ENCODE data around the gene NBPF12. TPM values are rescaled to one million over a fixed set of nuclear protein-coding genes. Genes with fewer than 3 reads are reported as not detected.
A peak's percentile ranks its signal among the peaks of the same experiment; 100 is the strongest.
"Not testable (repeated sequence)": the region's sequence is repeated elsewhere in the genome, so short reads cannot be mapped to it uniquely, and the experiment has no call there.

NBPF12 gene, protein sequence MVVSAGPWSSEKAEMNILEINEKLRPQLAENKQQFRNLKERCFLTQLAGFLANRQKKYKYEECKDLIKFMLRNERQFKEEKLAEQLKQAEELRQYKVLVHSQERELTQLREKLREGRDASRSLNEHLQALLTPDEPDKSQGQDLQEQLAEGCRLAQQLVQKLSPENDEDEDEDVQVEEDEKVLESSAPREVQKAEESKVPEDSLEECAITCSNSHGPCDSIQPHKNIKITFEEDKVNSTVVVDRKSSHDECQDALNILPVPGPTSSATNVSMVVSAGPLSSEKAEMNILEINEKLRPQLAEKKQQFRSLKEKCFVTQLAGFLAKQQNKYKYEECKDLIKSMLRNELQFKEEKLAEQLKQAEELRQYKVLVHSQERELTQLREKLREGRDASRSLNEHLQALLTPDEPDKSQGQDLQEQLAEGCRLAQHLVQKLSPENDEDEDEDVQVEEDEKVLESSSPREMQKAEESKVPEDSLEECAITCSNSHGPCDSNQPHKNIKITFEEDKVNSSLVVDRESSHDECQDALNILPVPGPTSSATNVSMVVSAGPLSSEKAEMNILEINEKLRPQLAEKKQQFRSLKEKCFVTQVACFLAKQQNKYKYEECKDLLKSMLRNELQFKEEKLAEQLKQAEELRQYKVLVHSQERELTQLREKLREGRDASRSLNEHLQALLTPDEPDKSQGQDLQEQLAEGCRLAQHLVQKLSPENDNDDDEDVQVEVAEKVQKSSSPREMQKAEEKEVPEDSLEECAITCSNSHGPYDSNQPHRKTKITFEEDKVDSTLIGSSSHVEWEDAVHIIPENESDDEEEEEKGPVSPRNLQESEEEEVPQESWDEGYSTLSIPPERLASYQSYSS (N-terminal part only)
- 10 to 100 TPM; 12.2 to 14.8 TPM for total RNA-seq

DNA sequence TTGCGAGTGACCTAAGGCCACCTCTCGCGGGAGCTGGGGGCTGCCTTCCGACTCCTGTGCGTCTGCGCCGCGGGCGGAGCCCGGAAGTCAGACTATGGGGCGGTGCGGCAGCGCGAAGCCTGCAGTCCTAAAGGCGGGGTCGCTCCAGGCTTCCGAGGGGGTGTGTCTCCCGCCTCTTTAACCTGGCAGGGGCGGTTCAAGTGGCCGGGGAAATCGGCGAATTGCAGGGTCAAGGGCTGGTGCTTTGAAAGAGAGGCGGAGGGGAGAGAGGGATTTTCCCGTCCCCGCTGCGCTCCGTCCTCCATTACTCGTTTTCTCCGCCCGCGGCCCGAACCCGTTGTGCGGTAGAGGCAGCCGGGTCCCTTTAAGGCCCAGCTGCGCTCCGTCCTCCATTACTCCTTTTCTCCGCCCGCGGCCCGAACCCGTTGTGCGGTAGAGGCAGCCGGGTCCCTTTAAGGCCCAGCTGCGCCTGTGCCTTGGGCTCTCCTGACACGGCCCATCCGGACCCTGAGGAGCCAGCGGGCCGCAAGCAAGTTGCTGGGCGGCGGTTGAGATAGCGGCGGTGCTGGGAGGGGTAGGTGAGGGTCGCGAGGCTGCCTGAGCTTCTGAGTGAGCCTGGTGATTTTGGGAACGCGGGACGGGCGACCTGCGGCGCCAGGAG lies at the start of gene NBPF12:
Gene NBPF12, plus strand, starts transcription at position 83 of the 661 bp plus-strand sequence. CDS start 21,820 bp downstream, outside the sequence.
- not testable (repeated sequence) for H3K4me1 ChIP-seq (ENCODE audit: control insufficient read depth in 1 of 2, low read depth in 2 of 2); H3K36me3 ChIP-seq; H3K9me3 ChIP-seq; H3K27me3 ChIP-seq (replicated peaks; ENCODE audit: insufficient read depth)
- ATAC-seq (ENCODE audit: insufficient number of reproducible peaks, low FRiP score, low read depth) (peak; percentile 82), DNase-seq (ENCODE audit: low spot score) (peak; percentile 36)
- H3K27ac ChIP-seq = peak within 1 kb of the TSS; percentile 78 to 90
- H3K4me3 ChIP-seq = peak within 1 kb of the TSS; percentile 95

DNA sequence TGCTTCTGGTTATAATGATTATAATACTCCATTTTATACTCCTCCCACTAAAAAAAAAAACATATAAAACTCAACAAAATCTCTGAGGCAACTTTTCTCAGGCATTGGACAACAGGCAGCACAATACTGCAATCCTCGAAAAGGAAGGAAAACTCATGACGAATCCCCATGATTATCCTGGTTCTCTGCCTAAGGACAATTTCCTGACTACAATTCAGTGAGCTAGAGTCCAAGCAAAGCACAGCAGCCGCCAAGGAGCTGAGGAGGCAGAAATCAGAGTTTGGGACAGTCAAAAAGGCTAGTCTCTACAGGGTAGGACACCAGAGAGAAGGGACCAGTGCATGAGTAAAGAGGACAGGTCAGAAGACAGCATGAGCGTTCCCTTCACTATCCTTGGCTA lies 46.8 kb upstream of the NBPF12 start:
- not testable (repeated sequence) for H3K4me3 ChIP-seq; H3K36me3 ChIP-seq; ATAC-seq (ENCODE audit: insufficient number of reproducible peaks, low FRiP score, low read depth); H3K4me1 ChIP-seq (ENCODE audit: control insufficient read depth in 1 of 2, low read depth in 2 of 2); DNase-seq (ENCODE audit: low spot score); H3K9me3 ChIP-seq; H3K27ac ChIP-seq; H3K27me3 ChIP-seq (replicated peaks; ENCODE audit: insufficient read depth)

DNA sequence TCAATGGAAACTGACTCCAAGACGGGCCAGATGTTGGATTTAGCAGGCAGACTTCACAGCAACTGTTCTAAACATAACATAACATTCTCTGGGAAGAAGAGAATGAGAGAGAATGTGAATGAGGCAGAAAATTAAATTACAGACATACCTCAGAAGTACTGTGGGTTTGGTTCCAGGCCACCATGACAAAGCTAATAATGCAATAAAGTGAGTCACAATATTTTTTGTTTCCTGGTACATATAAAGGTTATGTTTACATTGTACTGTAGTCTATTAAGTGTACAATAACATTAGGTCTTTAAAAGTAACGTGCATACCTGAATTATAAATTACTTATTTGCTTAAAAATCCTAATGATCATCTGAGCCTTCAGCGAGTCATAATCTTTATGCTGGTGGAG lies 45.8 kb upstream of the NBPF12 start:
- H3K27me3 ChIP-seq (replicated peaks; ENCODE audit: insufficient read depth); ATAC-seq (ENCODE audit: insufficient number of reproducible peaks, low FRiP score, low read depth): not testable (repeated sequence)

DNA sequence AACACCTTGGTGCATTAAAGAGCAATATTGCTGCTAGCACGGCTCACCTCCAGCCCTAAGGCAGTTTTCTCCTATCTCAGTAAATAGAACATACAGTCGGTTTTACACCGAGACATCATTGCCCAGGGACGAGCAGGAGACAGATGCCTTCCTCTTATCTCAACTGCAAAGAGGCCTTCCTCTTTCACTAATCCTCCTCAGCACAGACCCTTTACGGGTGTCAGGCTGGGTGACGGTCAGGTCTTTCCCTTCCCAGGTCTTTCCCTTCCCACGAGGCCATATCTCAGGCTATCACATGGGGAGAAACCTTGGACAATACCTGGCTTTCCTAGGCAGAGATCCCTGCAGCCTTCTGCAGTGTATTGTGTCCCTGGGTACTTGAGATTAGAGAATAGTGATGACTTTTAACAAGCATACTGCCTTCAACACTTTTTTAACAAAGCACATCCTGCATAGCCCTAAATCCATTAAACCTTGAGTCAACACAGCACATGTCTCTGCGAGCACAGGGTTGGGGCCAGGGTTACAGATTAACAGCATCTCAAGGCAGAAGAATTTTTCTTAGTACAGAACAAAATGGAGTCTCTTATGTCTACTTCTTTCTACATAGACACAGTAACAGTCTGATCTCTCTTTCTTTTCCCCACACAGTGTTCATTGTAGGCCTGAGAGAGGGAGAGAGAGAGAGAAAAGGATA lies 30.4 kb upstream of the NBPF12 start:
- H3K9me3 ChIP-seq, H3K4me3 ChIP-seq: not testable (repeated sequence)

More for the DNA sequence above, 45.8 kb upstream of the NBPF12 start:
- DNase-seq (ENCODE audit: low spot score); H3K27ac ChIP-seq; H3K36me3 ChIP-seq; H3K9me3 ChIP-seq; H3K4me3 ChIP-seq; H3K4me1 ChIP-seq (ENCODE audit: control insufficient read depth in 1 of 2, low read depth in 2 of 2): not testable (repeated sequence)

DNA sequence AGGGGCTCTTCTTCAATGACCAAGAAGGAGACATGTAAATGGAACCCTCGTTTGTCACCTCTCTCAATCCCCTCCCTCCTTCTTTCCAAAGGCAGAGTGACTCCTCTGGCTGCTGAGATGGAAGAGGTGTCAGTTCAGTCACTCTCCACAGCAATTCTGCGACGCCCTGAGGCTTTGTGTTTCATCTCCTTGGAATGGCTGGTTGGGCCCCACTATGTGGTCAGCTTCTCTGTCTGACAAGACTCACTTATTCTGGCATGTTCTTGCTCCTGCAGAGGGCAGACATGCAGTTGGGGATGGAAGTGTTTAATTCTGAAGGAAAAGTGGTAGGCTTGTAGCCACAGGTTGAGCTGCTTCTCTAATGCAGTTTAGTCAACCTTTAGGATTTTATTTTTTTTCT lies 25.1 kb upstream of the NBPF12 start:
- ATAC-seq (ENCODE audit: insufficient number of reproducible peaks, low FRiP score, low read depth); H3K27me3 ChIP-seq (replicated peaks; ENCODE audit: insufficient read depth); H3K9me3 ChIP-seq; H3K4me1 ChIP-seq (ENCODE audit: control insufficient read depth in 1 of 2, low read depth in 2 of 2); H3K4me3 ChIP-seq; H3K36me3 ChIP-seq; DNase-seq (ENCODE audit: low spot score); H3K27ac ChIP-seq: not testable (repeated sequence)

More for the DNA sequence above, 30.4 kb upstream of the NBPF12 start:
- H3K4me1 ChIP-seq (ENCODE audit: control insufficient read depth in 1 of 2, low read depth in 2 of 2); H3K27ac ChIP-seq; H3K36me3 ChIP-seq; H3K27me3 ChIP-seq (replicated peaks; ENCODE audit: insufficient read depth); ATAC-seq (ENCODE audit: insufficient number of reproducible peaks, low FRiP score, low read depth); DNase-seq (ENCODE audit: low spot score): not testable (repeated sequence)

DNA sequence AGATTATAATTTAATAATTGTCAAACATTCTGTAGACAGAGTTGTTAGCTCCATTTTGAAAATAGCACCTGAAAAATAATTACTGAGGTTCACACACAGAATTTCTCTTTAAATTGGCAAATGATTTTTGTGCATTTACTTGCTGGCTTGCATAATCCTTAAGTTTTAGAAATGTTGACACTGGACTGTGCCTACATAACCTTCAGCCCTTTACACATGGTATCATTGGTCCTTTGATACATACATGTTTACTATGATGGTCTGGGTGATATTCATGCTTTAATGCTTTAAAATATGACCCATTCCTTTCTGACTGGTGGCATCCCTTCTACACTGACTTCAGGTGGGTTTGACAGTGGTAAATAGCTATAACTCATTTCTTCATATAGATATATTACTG lies 17.3 kb upstream of the NBPF12 start:
- H3K27me3 ChIP-seq (replicated peaks; ENCODE audit: insufficient read depth); ATAC-seq (ENCODE audit: insufficient number of reproducible peaks, low FRiP score, low read depth); DNase-seq (ENCODE audit: low spot score); H3K27ac ChIP-seq; H3K36me3 ChIP-seq; H3K4me3 ChIP-seq; H3K4me1 ChIP-seq (ENCODE audit: control insufficient read depth in 1 of 2, low read depth in 2 of 2); H3K9me3 ChIP-seq: not testable (repeated sequence)

DNA sequence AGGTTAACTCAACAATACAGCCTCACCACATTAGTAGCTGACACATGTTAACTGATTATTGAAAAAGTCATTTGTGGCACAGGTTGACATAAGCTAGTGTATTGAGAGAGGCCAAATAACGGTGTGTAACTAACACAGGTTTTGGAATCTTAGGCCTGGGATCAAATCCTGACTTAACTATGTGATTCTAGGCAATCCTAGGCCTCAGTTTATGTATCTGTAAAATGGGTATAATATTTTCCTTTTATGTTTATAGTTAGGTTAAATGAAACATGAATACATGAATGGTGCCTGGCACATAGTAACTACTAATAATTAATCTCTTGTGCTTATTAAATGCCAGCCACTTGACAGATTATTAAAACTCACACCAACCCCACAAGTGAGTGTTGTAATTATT lies 15.5 kb upstream of the NBPF12 start:
- ATAC-seq (ENCODE audit: insufficient number of reproducible peaks, low FRiP score, low read depth); H3K4me3 ChIP-seq; DNase-seq (ENCODE audit: low spot score); H3K4me1 ChIP-seq (ENCODE audit: control insufficient read depth in 1 of 2, low read depth in 2 of 2); H3K9me3 ChIP-seq; H3K27ac ChIP-seq; H3K27me3 ChIP-seq (replicated peaks; ENCODE audit: insufficient read depth); H3K36me3 ChIP-seq: not testable (repeated sequence)

DNA sequence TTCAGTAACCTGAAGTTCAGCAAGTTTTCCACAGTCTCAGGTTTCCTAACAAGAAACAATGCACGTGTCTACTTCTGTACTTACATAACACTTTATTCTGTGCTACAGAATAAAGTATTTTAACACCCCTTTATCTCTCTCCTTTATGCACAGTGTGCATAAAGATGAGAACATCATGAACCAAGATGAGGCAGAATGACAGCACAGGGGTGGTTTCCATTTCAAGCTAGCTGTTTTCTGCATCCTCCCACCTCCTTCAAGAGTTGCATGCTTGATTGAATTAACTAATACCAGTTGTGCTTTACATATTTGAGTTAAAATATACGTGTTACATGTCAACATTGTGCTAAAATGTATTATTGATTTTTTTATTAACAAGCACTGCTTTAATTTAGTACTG lies 14.0 kb upstream of the NBPF12 start:
- H3K27me3 ChIP-seq (replicated peaks; ENCODE audit: insufficient read depth); H3K4me1 ChIP-seq (ENCODE audit: control insufficient read depth in 1 of 2, low read depth in 2 of 2); H3K9me3 ChIP-seq; H3K4me3 ChIP-seq; H3K36me3 ChIP-seq; ATAC-seq (ENCODE audit: insufficient number of reproducible peaks, low FRiP score, low read depth); H3K27ac ChIP-seq; DNase-seq (ENCODE audit: low spot score): not testable (repeated sequence)

DNA sequence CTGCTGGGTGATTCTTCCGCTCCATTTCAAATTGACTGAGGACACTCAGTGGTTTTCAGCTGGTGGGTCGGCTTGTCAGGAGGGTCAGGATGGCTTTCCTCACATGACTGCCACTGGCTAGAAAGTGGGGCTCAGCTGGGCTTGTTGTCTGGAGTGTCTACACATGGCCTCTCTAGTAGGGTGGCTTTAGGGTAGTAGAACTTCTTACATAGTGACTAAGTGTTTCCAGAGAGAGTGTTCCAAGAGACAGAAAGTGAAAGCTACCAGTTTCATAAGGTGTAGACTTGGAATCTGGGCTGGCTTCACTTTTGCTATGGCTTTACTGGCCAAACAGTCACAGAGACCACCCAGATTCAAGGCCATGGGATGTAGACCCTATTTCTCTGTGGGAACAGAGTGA lies 11.7 kb upstream of the NBPF12 start:
- DNase-seq (ENCODE audit: low spot score); ATAC-seq (ENCODE audit: insufficient number of reproducible peaks, low FRiP score, low read depth); H3K27me3 ChIP-seq (replicated peaks; ENCODE audit: insufficient read depth); H3K27ac ChIP-seq; H3K36me3 ChIP-seq; H3K4me1 ChIP-seq (ENCODE audit: control insufficient read depth in 1 of 2, low read depth in 2 of 2); H3K4me3 ChIP-seq; H3K9me3 ChIP-seq: not testable (repeated sequence)

DNA sequence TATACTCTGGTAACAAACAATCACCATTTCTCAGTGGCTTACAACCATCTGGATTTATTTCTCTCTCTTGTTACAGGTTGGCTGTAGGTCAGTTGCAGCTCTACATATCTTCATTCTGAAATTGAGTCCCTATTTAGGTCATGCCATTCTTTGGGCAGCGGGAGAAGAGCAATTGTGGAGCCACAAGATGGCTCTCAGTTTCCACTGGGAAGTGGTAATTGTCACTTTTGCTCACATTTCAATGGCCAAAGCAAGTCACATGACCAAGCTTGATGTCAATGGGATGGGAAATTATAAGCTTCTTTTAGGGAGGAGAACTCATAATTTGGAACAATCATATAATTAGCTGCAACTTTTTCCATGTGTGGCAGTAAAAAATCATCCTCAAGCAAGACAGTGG lies 7.9 kb upstream of the NBPF12 start:
- not testable (repeated sequence) for DNase-seq (ENCODE audit: low spot score); H3K4me1 ChIP-seq (ENCODE audit: control insufficient read depth in 1 of 2, low read depth in 2 of 2); H3K36me3 ChIP-seq; H3K4me3 ChIP-seq; H3K9me3 ChIP-seq; H3K27me3 ChIP-seq (replicated peaks; ENCODE audit: insufficient read depth); H3K27ac ChIP-seq; ATAC-seq (ENCODE audit: insufficient number of reproducible peaks, low FRiP score, low read depth)

DNA sequence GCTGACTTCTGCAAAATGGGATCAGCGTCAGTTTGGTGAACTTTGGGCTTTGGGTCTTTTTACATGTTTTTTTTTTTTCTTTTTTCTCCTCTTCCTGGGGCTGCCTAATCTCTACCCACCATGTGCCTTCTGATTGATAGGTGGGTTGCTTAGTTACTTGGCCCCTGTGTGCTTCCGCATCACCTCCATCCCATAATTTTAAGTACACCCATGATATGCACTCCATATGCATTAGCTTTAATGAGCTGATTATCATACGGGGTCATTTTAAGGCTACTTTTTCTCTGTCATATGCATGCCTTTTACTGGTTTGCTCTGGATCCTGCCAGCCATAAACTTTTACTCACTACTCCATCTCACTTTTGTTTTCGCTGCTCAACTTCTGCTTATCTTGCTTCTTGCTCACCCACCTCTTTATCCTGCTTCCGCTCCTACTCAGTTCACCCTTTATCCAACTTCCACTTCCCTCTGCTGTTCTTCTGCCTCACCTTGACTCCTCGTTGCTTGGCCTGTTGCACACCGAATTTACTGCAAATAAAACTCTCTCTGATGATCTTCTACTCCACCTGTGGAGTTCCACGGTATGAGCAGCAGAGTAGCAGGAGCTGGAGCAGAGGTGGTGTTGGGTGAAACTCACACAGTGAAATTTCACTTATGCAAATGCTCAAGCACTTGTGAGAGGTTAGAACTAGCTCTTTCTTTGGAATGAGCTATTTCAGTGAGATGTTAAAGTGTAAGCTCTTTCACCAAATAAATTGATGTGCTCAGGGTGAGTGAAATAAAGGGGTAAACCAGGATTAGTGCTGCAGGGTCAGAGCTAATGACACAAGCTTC lies 3.5 kb upstream of the NBPF12 start:
- ATAC-seq (ENCODE audit: insufficient number of reproducible peaks, low FRiP score, low read depth); H3K27me3 ChIP-seq (replicated peaks; ENCODE audit: insufficient read depth); H3K4me3 ChIP-seq; H3K4me1 ChIP-seq (ENCODE audit: control insufficient read depth in 1 of 2, low read depth in 2 of 2); H3K9me3 ChIP-seq; H3K36me3 ChIP-seq; DNase-seq (ENCODE audit: low spot score); H3K27ac ChIP-seq: not testable (repeated sequence)
